Endothelial cell (in vitro differentiated cells): ENCODE data around the gene JMJD8. TPM values are rescaled to one million over a fixed set of nuclear protein-coding genes. Genes with fewer than 3 reads are reported as not detected.

Source experiments
- DNase-seq: peaks from one replicate; pipeline ENCODE4 v3.0.0; 2021; ENCODE audit warnings: low spot score
- H3K27ac Mint-ChIP-seq: one replicate; pipeline ENCODE4 v1.8.0; 2021; ENCODE audit warnings: mixed read lengths, inconsistent platforms; ENCODE audit not compliant: unreplicated experiment
- H3K27me3 Mint-ChIP-seq: one replicate; pipeline ENCODE4 v1.8.0; 2021; ENCODE audit warnings: mild to moderate bottlenecking, moderate library complexity, mixed read lengths, inconsistent platforms; ENCODE audit not compliant: unreplicated experiment
- H3K36me3 Mint-ChIP-seq: one replicate; pipeline ENCODE4 v1.8.0; 2021; ENCODE audit warnings: mild to moderate bottlenecking, low read depth, mixed read lengths, inconsistent platforms; ENCODE audit not compliant: unreplicated experiment
- H3K4me1 Mint-ChIP-seq: one replicate; pipeline ENCODE4 v1.8.0; 2021; ENCODE audit warnings: mild to moderate bottlenecking, mixed read lengths, inconsistent platforms; ENCODE audit not compliant: unreplicated experiment
- H3K4me3 Mint-ChIP-seq: one replicate; pipeline ENCODE4 v1.8.0; 2021; ENCODE audit warnings: mild to moderate bottlenecking, mixed read lengths, inconsistent platforms; ENCODE audit not compliant: unreplicated experiment
- H3K9me3 Mint-ChIP-seq: one replicate; pipeline ENCODE4 v1.8.0; 2021; ENCODE audit warnings: mixed read lengths, inconsistent platforms; ENCODE audit not compliant: unreplicated experiment
- CTCF ChIP-seq: fragments of 200-600 bp; sonication (generic); IDR thresholded peaks from one replicate; pipeline ENCODE4 v1.5.0; 2021; ENCODE audit warnings: antibody characterized with exemption; ENCODE audit not compliant: unreplicated experiment
- total RNA-seq: library from RNA; stranded (reverse); fragmentation: NEBNext Ultra II Directional; extraction: Animal tissue kit (Norgen Biotek cat#: 25700); gene quantifications from one replicate; pipeline ENCODE4 v1.2.1, GENCODE V29; 2021; ENCODE audit not compliant: unreplicated experiment

The JMJD8 gene
- total RNA-seq, 1 donor from 2014 or later = 31.6 TPM

GRCh38 chr16:678209-678857 is 5.8 kb downstream of the JMJD8 start:
- Mint-ChIP-seq H3K4me1 (peaks cover 6% of the 10 kb centered on the region), H3K27ac (no peak overlapping the region), H3K4me3 (no peak overlapping the region), H3K36me3 (peaks cover 5% of the 10 kb centered on the region), H3K27me3 (peaks cover 20% of the 10 kb centered on the region), H3K9me3 (no peaks in the 10 kb centered on the region)
- no peak for DNase-seq
- no peak for TF ChIP-seq CTCF

- no peak for TF ChIP-seq CTCF
Observed at GRCh38 chr16:677316-678190, 6.6 kb downstream of the JMJD8 start.

GRCh38 chr16:676913-677312 is 7.2 kb downstream of the JMJD8 start:
- no peak overlapping the region for H3K4me3 Mint-ChIP-seq
- H3K27me3 Mint-ChIP-seq = peaks cover 15% of the 10 kb centered on the region
- H3K36me3 Mint-ChIP-seq = no peaks in the 10 kb centered on the region
- no peak for TF ChIP-seq CTCF
- no peak for DNase-seq
- no peaks in the 10 kb centered on the region for H3K9me3 Mint-ChIP-seq
- H3K4me1 Mint-ChIP-seq = peaks cover 3% of the 10 kb centered on the region
- H3K27ac Mint-ChIP-seq = no peak overlapping the region

More at GRCh38 chr16:677316-678190, 6.6 kb downstream of the JMJD8 start:
- DNase-seq = no peak
- no peaks in the 10 kb centered on the region for H3K9me3 Mint-ChIP-seq
- no peak overlapping the region for H3K27ac Mint-ChIP-seq
- H3K27me3 Mint-ChIP-seq = peaks cover 20% of the 10 kb centered on the region
- H3K4me1 Mint-ChIP-seq = peaks cover 5% of the 10 kb centered on the region
- peaks cover 3% of the 10 kb centered on the region for H3K36me3 Mint-ChIP-seq
- H3K4me3 Mint-ChIP-seq = no peak overlapping the region

- no peaks in the 10 kb centered on the region for H3K36me3 Mint-ChIP-seq
- H3K9me3 Mint-ChIP-seq = no peaks in the 10 kb centered on the region
- H3K27ac Mint-ChIP-seq = no peak overlapping the region
- peaks cover 14% of the 10 kb centered on the region for H3K27me3 Mint-ChIP-seq
- TF ChIP-seq CTCF = no peak
- no peak for DNase-seq
- H3K4me3 Mint-ChIP-seq = no peak overlapping the region
- H3K4me1 Mint-ChIP-seq = peaks cover 3% of the 10 kb centered on the region
Observed at GRCh38 chr16:676565-676902, 7.6 kb downstream of the JMJD8 start.

GRCh38 chr16:675884-676564 is 8.1 kb downstream of the JMJD8 start:
- DNase-seq = no peak
- no peaks in the 10 kb centered on the region for H3K9me3 Mint-ChIP-seq
- H3K36me3 Mint-ChIP-seq = no peaks in the 10 kb centered on the region
- TF ChIP-seq CTCF = no peak
- H3K4me1 Mint-ChIP-seq = peaks cover under 1% of the 10 kb centered on the region
- no peak overlapping the region for H3K27ac Mint-ChIP-seq
- H3K27me3 Mint-ChIP-seq = peaks cover 13% of the 10 kb centered on the region
- H3K4me3 Mint-ChIP-seq = no peak overlapping the region
